ENCODE measurements around the gene GPC1. TPM values are rescaled to one million over a fixed set of nuclear protein-coding genes. Genes with fewer than 3 reads are reported as not detected.
"Not testable (repeated sequence)": the region's sequence is repeated elsewhere in the genome, so short reads cannot be mapped to it uniquely, and the experiment has no call there.

GPC1 gene, protein sequence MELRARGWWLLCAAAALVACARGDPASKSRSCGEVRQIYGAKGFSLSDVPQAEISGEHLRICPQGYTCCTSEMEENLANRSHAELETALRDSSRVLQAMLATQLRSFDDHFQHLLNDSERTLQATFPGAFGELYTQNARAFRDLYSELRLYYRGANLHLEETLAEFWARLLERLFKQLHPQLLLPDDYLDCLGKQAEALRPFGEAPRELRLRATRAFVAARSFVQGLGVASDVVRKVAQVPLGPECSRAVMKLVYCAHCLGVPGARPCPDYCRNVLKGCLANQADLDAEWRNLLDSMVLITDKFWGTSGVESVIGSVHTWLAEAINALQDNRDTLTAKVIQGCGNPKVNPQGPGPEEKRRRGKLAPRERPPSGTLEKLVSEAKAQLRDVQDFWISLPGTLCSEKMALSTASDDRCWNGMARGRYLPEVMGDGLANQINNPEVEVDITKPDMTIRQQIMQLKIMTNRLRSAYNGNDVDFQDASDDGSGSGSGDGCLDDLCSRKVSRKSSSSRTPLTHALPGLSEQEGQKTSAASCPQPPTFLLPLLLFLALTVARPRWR
- total RNA-seq (ENCODE audit: unreplicated experiment) = 155 TPM
- long read RNA-seq, transcript GPC1-201 (9 exons, 3,713 nt) = major isoform, 13 of 24 reads
- long read RNA-seq, partial matches to known transcripts = 9 of 24 reads
- long read RNA-seq, other reads (novel, unspliced or antisense) = 1 of 24 reads

DNA sequence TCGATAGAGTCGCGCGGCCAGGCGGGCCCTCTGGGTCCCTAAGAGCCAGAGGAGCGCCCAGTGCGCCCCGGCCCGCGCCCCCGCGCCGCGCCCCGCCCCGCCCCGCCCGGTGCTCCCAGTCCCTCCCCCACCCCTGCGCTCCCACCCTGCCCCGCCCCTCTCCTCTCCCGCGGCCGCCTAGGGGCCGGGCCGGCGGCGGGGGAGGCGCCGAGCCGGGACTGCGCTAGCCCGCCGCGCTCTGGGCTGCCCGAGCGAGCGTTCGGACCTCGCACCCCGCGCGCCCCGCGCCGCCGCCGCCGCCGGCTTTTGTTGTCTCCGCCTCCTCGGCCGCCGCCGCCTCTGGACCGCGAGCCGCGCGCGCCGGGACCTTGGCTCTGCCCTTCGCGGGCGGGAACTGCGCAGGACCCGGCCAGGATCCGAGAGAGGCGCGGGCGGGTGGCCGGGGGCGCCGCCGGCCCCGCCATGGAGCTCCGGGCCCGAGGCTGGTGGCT lies at the start of gene GPC1:
Gene GPC1 (plus strand): TSS at position 207 of the 491 bp plus-strand sequence. CDS start 256 bp downstream, at position 463.
- H3K4me1 Mint-ChIP-seq (ENCODE audit: low read depth, unreplicated experiment) = peaks cover 11% of the 10 kb centered on the region
- peaks cover 9% of the 10 kb centered on the region for H3K27me3 Mint-ChIP-seq (ENCODE audit: unreplicated experiment)
- peak within 1 kb of the TSS; percentile 94 for H3K27ac Mint-ChIP-seq (ENCODE audit: unreplicated experiment)
- DNase-seq = peak; percentile 79
- H3K4me3 Mint-ChIP-seq (ENCODE audit: unreplicated experiment) = peak within 1 kb of the TSS; percentile 92
- TF ChIP-seq, protein P1, sequence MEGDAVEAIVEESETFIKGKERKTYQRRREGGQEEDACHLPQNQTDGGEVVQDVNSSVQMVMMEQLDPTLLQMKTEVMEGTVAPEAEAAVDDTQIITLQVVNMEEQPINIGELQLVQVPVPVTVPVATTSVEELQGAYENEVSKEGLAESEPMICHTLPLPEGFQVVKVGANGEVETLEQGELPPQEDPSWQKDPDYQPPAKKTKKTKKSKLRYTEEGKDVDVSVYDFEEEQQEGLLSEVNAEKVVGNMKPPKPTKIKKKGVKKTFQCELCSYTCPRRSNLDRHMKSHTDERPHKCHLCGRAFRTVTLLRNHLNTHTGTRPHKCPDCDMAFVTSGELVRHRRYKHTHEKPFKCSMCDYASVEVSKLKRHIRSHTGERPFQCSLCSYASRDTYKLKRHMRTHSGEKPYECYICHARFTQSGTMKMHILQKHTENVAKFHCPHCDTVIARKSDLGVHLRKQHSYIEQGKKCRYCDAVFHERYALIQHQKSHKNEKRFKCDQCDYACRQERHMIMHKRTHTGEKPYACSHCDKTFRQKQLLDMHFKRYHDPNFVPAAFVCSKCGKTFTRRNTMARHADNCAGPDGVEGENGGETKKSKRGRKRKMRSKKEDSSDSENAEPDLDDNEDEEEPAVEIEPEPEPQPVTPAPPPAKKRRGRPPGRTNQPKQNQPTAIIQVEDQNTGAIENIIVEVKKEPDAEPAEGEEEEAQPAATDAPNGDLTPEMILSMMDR (IDR thresholded peaks at IDR 0.05; ENCODE audit: partially characterized antibody, unreplicated experiment) = no peak
- H3K9me3 Mint-ChIP-seq (ENCODE audit: unreplicated experiment) = peaks cover 10% of the 10 kb centered on the region
- H3K36me3 Mint-ChIP-seq (ENCODE audit: unreplicated experiment) = no peaks in the 10 kb centered on the region

DNA sequence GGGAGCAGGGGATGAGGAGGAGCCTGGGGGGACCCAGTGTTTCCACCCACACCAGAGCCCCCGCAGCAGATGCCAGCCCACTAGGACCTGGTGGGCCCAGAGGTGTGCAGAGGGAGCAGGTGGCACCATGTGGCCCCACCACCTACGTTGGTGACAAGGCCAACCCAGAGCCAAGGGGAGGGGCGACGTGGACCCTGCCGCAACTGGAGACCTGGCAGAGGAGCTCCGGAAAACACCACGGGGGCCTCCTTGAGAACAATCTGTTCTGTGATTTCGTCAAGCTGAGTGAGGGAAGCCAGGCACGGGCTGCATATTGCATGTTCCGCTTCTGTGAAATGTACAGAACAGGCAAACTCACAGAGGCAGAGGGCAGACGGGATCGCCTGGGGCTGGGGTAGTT lies 49.1 kb upstream of the GPC1 start:
- H3K4me3 Mint-ChIP-seq (ENCODE audit: unreplicated experiment) = no peak overlapping the region
- H3K9me3 Mint-ChIP-seq (ENCODE audit: unreplicated experiment) = peaks cover 1% of the 10 kb centered on the region
- no peaks in the 10 kb centered on the region for H3K36me3 Mint-ChIP-seq (ENCODE audit: unreplicated experiment)
- H3K27ac Mint-ChIP-seq (ENCODE audit: unreplicated experiment) = no peak overlapping the region
- DNase-seq = peak; percentile 9
- H3K4me1 Mint-ChIP-seq (ENCODE audit: low read depth, unreplicated experiment) = no peaks in the 10 kb centered on the region
- peaks cover 1% of the 10 kb centered on the region for H3K27me3 Mint-ChIP-seq (ENCODE audit: unreplicated experiment)
- TF ChIP-seq, protein P1 (IDR thresholded peaks at IDR 0.05; ENCODE audit: partially characterized antibody, unreplicated experiment) = no peak

DNA sequence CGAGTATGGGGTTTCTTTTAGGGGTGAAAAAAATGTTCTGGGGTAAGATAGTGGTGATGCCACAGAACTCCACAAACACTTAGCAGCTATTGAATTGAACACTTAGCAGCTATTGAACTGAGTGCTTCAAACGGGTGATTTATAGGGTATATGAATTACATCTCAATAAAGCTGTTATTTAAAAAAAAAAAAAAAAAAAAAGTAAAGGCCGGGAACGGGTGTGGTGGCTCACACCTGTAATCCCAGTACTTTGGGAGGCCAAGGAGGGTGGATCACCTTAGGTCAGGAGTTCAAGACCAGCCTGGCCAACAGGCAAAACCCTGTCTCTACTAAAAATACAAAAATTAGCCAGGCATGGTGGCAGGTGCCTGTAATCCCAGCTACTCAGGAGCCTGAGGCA lies 48.7 kb upstream of the GPC1 start:
- not testable (repeated sequence) for H3K27ac Mint-ChIP-seq (ENCODE audit: unreplicated experiment); H3K4me3 Mint-ChIP-seq (ENCODE audit: unreplicated experiment); H3K4me1 Mint-ChIP-seq (ENCODE audit: low read depth, unreplicated experiment); DNase-seq; H3K9me3 Mint-ChIP-seq (ENCODE audit: unreplicated experiment); H3K27me3 Mint-ChIP-seq (ENCODE audit: unreplicated experiment); H3K36me3 Mint-ChIP-seq (ENCODE audit: unreplicated experiment)

DNA sequence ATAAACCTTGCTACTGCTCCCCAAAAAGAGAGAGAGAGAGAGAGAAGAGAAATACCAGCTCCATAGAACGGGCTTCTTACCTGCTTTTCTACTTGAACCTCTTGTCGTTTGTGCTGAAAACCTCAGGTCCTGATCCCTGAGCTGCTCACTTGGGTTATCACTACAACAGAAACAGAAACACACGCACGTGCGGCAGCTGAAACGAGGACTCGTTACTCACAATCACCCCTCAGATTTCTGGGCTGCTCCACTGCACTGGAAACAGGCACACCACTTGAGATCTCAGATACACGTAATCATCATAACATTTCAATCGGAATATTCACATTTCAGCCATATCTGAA lies 48.2 kb upstream of the GPC1 start:
- H3K4me3 Mint-ChIP-seq (ENCODE audit: unreplicated experiment) = no peak overlapping the region
- peaks cover 1% of the 10 kb centered on the region for H3K27me3 Mint-ChIP-seq (ENCODE audit: unreplicated experiment)
- no peaks in the 10 kb centered on the region for H3K4me1 Mint-ChIP-seq (ENCODE audit: low read depth, unreplicated experiment)
- H3K9me3 Mint-ChIP-seq (ENCODE audit: unreplicated experiment) = peaks cover 1% of the 10 kb centered on the region
- H3K36me3 Mint-ChIP-seq (ENCODE audit: unreplicated experiment) = no peaks in the 10 kb centered on the region
- TF ChIP-seq, protein P1 (IDR thresholded peaks at IDR 0.05; ENCODE audit: partially characterized antibody, unreplicated experiment) = no peak
- H3K27ac Mint-ChIP-seq (ENCODE audit: unreplicated experiment) = no peak overlapping the region
- peak; percentile 7 for DNase-seq

DNA sequence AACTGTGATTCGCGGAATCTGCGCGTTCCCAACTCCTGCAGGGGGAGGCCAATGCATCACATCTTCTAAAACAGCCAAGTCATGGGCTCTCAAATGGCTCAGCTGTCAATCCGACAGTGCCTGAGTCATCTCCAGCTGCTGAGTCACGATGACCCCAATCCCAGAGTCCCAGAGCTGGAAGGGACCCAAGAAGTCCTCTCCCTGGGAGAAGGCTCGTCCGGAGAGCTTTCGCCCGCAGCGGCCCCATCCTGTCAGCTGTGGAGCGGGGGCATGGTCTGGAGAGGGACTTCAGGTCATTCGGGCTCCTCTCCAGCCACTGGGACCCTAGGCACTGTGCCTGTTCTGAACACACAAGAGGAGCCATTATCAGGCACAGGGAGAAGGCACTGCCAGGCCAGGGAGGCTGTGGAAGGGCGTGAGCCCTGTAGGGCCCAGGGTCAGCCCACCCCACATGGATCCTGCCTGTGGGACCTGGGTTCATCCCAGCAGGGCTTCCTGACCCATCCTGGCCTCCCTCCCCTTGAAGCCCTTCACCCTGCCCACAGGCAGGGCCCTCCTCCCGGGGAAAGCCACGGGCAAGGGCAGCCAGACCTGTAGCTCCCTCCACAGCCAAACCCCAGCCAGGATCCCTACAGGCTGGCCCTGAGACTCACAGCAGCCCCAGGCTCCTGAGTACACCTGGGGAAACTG lies 47.6 kb upstream of the GPC1 start:
- Mint-ChIP-seq H3K36me3 (ENCODE audit: unreplicated experiment) (no peaks in the 10 kb centered on the region), H3K9me3 (ENCODE audit: unreplicated experiment) (peaks cover 1% of the 10 kb centered on the region), H3K27ac (ENCODE audit: unreplicated experiment) (no peak overlapping the region), H3K4me3 (ENCODE audit: unreplicated experiment) (no peak overlapping the region), H3K4me1 (ENCODE audit: low read depth, unreplicated experiment) (no peaks in the 10 kb centered on the region), H3K27me3 (ENCODE audit: unreplicated experiment) (peaks cover 1% of the 10 kb centered on the region)
- DNase-seq = peak; percentile 8
- TF ChIP-seq, protein P1 (IDR thresholded peaks at IDR 0.05; ENCODE audit: partially characterized antibody, unreplicated experiment) = no peak
